HG03095 (cell line): ENCODE measurements around the gene DCAKD.

Experiments
- ATAC-seq: cut with Tn5 transposase; IDR thresholded peaks from one replicate; pipeline ENCODE4 v1.9.1; 2021; ENCODE audit warnings: moderate library complexity; ENCODE audit not compliant: unreplicated experiment

Gene DCAKD

GRCh38 chr17:45031231-45032173 lies 19.9 kb downstream of the DCAKD start:
- no peak for ATAC-seq

GRCh38 chr17:45030733-45031132 lies 20.7 kb downstream of the DCAKD start:
- no peak for ATAC-seq

- ATAC-seq = no peak
Observed at GRCh38 chr17:45029758-45030423, 21.5 kb downstream of the DCAKD start.

- ATAC-seq = no peak
Observed at GRCh38 chr17:45029096-45029495, 22.3 kb downstream of the DCAKD start.

GRCh38 chr17:45022655-45023339 lies 28.6 kb downstream of the DCAKD start:
- no peak for ATAC-seq

- ATAC-seq = no peak
Observed at GRCh38 chr17:45022288-45022648, 29.2 kb downstream of the DCAKD start.

GRCh38 chr17:45021607-45022287 lies 29.7 kb downstream of the DCAKD start:
- no peak for ATAC-seq

GRCh38 chr17:45020354-45021138 lies 30.9 kb downstream of the DCAKD start:
- no peak for ATAC-seq

- no peak for ATAC-seq
Observed at GRCh38 chr17:45018848-45019711, 32.4 kb downstream of the DCAKD start.

GRCh38 chr17:45018514-45018847 lies 33.0 kb downstream of the DCAKD start:
- ATAC-seq = no peak

GRCh38 chr17:45016823-45017222 lies 34.6 kb downstream of the DCAKD start:
- ATAC-seq = no peak

- ATAC-seq = no peak
Observed at GRCh38 chr17:45016237-45016636, 35.2 kb downstream of the DCAKD start.

- ATAC-seq = no peak
Observed at GRCh38 chr17:45013021-45013997, 38.1 kb downstream of the DCAKD start.

GRCh38 chr17:45011767-45012166 lies 39.7 kb downstream of the DCAKD start:
- ATAC-seq = no peak

GRCh38 chr17:45009676-45010467 lies 41.6 kb downstream of the DCAKD start:
- ATAC-seq = no peak

GRCh38 chr17:45008216-45008615 lies 43.2 kb downstream of the DCAKD start:
- no peak for ATAC-seq

- no peak for ATAC-seq
Observed at GRCh38 chr17:45006927-45007461, 44.4 kb downstream of the DCAKD start.
